ENCODE measurements around the gene TNFRSF4. TPM values are rescaled to one million over a fixed set of nuclear protein-coding genes. Genes with fewer than 3 reads are reported as not detected.
A peak's percentile ranks its signal among the peaks of the same experiment; 100 is the strongest.

Gene TNFRSF4
- total and polyA plus RNA-seq, 2 of the 8 experiments (the other 6 are each of a cell fraction or from before 2014, with no cell fraction given), result 0.06 TPM; not detected in 1

DNA sequence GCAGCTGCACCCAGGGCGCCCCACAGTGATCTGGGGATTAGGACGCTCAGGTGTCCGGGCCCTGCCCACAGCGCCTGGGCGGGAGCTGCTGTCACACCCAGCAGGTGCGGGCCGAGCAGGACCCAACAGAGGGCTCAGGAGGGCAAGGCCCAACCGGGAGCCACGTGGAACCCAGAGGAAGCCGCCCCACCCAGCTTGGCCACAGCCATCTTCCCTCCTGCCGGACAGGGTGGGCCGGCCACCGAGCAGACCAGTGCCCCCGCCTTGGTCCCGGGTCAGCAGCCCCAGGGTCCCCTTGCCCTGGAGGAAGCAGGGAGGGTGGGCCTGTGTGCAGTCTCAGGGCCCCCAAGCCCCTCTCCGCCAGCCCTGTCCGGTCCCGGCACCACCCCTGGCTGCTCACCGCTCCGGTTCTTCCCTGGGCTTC lies 46.5 kb downstream of the TNFRSF4 start:
- WGBS, 2 experiments (ENCODE audit: extremely low coverage in 1 of 2, insufficient coverage in 1 of 2, insufficient read length in 1 of 2, insufficient replicate concordance in 2 of 2, low coverage in 1 of 2, low lambda C conversion rate in 2 of 2, missing lambda C conversion rate in 1 of 2), result 94% methylated on average over 12 of the region's 20 CpGs; no CpG with 5 or more reads in 1 of the 2 experiments
- no peak overlapping the region for H3K4ac ChIP-seq (replicated peaks; ENCODE audit: insufficient read length, low read depth, low read length)
- no peaks in the 10 kb centered on the region; the same call in 1 of the 2 replicates for H3K79me1 ChIP-seq (ENCODE audit: low read depth, low read length)
- H2BK5ac ChIP-seq (ENCODE audit: low read depth, low read length), result no peak overlapping the region
- peaks cover 0 to 35% (median 17%) of the 10 kb centered on the region in 4 experiments; a peak in 6 of 7 replicates for H3K4me1 ChIP-seq (replicated peaks in 1 of 4; ENCODE audit: control insufficient read depth in 3 of 4, insufficient read depth in 4 of 4, low read length in 3 of 4)
- H4K5ac ChIP-seq (ENCODE audit: insufficient read length, low read depth, low read length), result no peak overlapping the region
- H3K23ac ChIP-seq (ENCODE audit: insufficient read length), result no peak overlapping the region
- no peaks in the 10 kb centered on the region for H3K27me3 ChIP-seq (replicated peaks in 1 of 4; ENCODE audit: control insufficient read depth in 3 of 4, extremely low read depth in 1 of 4, insufficient read depth in 3 of 4, low read length in 3 of 4)
- H3K79me2 ChIP-seq (ENCODE audit: control insufficient read depth in 1 of 2, insufficient read depth in 2 of 2, low read length in 2 of 2), result no peaks in the 10 kb centered on the region; a peak in 2 of 4 replicates
- no peak overlapping the region for H3K18ac ChIP-seq (ENCODE audit: extremely low read depth, low read length)
- no peak overlapping the region for H3K56ac ChIP-seq (replicated peaks; ENCODE audit: insufficient read length, low read depth, low read length)
- no peak overlapping the region for H2AK5ac ChIP-seq (ENCODE audit: low read depth, low read length)
- no peaks in the 10 kb centered on the region for H4K20me1 ChIP-seq (replicated peaks in 1 of 2; ENCODE audit: control insufficient read depth in 1 of 2, insufficient read depth in 2 of 2, low read length in 2 of 2)
- DNase-seq (ENCODE audit: low read depth in 1 of 2, low spot score in 2 of 2), result peak in 1 of 2 experiments; percentile 46
- H4K91ac ChIP-seq (replicated peaks; ENCODE audit: insufficient read length, low read length), result no peak overlapping the region
- H2BK120ac ChIP-seq (replicated peaks; ENCODE audit: low read depth, low read length), result no peak overlapping the region
- H3K27ac ChIP-seq (ENCODE audit: low read depth, low read length), result no peak overlapping the region
- no peak overlapping the region for H2BK20ac ChIP-seq (ENCODE audit: low read length)
- no peak overlapping the region for H3K14ac ChIP-seq (ENCODE audit: insufficient read length)
- no peak overlapping the region for H3K9ac ChIP-seq (replicated peaks in 1 of 4; ENCODE audit: extremely low read depth in 1 of 4, low read depth in 3 of 4, low read length in 3 of 4)
- ChIA-PET CTCF (ENCODE audit: partially characterized antibody) (interaction anchor here (1.0 kb wide), 1 partner anchor 124 kb away, joined by 3 read pairs; no protein-coding TSS in a partner anchor), POLR2A (ENCODE audit: partially characterized antibody) (interaction anchor here (0.8 to 1.1 kb wide), 2 partner anchors 31 to 123 kb away, joined by 3 read pairs; no protein-coding TSS in a partner anchor)
- no peak overlapping the region for H2AFZ ChIP-seq (ENCODE audit: low read length)
- TF ChIP-seq HDAC6 (IDR thresholded peaks at IDR 0.05; ENCODE audit: low read depth, low read length) (no peak), POU5F1 (IDR thresholded peaks at IDR 0.05; ENCODE audit: low read depth, low read length) (no peak), EP300 (IDR thresholded peaks at IDR 0.05; ENCODE audit: borderline replicate concordance in 1 of 2, low read depth in 2 of 2, low read length in 2 of 2) (no peak), TBP (IDR thresholded peaks at IDR 0.05; ENCODE audit: low read depth, low read length) (no peak), YY1 (IDR thresholded peaks at IDR 0.05; ENCODE audit: low read depth, low read length) (no peak), SUZ12 (IDR thresholded peaks at IDR 0.05; ENCODE audit: low read length) (no peak), CTBP2 (IDR thresholded peaks at IDR 0.05; ENCODE audit: borderline replicate concordance, insufficient read depth, insufficient read length, low read length) (no peak), HDAC2 (IDR thresholded peaks at IDR 0.05; ENCODE audit: borderline replicate concordance in 1 of 2, low read depth in 2 of 2, low read length in 2 of 2) (no peak), TCF12 (IDR thresholded peaks at IDR 0.05; ENCODE audit: low read depth, low read length) (no peak), EZH2 (IDR thresholded peaks at IDR 0.05; ENCODE audit: low read depth, low read length, severe bottlenecking) (no peak), SRF (IDR thresholded peaks at IDR 0.05; ENCODE audit: low read depth, low read length) (no peak), BRCA1 (IDR thresholded peaks at IDR 0.05; ENCODE audit: low read depth, low read length) (no peak)
- TF ChIP-seq, protein P1, sequence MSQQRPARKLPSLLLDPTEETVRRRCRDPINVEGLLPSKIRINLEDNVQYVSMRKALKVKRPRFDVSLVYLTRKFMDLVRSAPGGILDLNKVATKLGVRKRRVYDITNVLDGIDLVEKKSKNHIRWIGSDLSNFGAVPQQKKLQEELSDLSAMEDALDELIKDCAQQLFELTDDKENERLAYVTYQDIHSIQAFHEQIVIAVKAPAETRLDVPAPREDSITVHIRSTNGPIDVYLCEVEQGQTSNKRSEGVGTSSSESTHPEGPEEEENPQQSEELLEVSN (IDR thresholded peaks at IDR 0.05), result no peak
- H3K9me3 ChIP-seq (ENCODE audit: insufficient read depth in 2 of 2, low read depth in 1 of 2, low read length in 1 of 2), result no peaks in the 10 kb centered on the region
- no peak for FAIRE-seq
- H3K23me2 ChIP-seq (ENCODE audit: low read depth, low read length), result peaks cover 8% of the 10 kb centered on the region; the same call in 1 of the 2 replicates
- H3K36me3 ChIP-seq (ENCODE audit: control insufficient read depth in 2 of 4, insufficient read depth in 4 of 4, low read length in 3 of 4), result no peaks in the 10 kb centered on the region
- no peak overlapping the region for H3K4me3 ChIP-seq (ENCODE audit: extremely low read depth in 1 of 4, insufficient read depth in 2 of 4, low read depth in 3 of 4, low read length in 4 of 4)
- no peak overlapping the region for H2BK15ac ChIP-seq (ENCODE audit: low read length)
- H3K4me2 ChIP-seq (ENCODE audit: insufficient read depth in 1 of 2, low read depth in 2 of 2, low read length in 2 of 2), result no peak overlapping the region
- H4K8ac ChIP-seq (ENCODE audit: extremely low read depth, insufficient read depth, low read length), result no peak overlapping the region
- H2BK12ac ChIP-seq (ENCODE audit: low read depth, low read length), result no peak overlapping the region
